Stimulated activated CD8-positive, alpha-beta memory T cell treated with anti-CD3 and anti-CD28 coated beads, Interleukin-15, amount 100 ng/mL, for 48 hours (primary cell): ENCODE data around the gene PLEKHA5.
"Not testable (repeated sequence)": the region's sequence is repeated elsewhere in the genome, so short reads cannot be mapped to it uniquely, and the experiment has no call there.

Experiments
- DNase-seq, 2 donors: peaks; one replicate each; pipeline ENCODE4 v3.0.0-alpha.2; 2020; ENCODE audit warnings: low read depth in 2 of 2

PLEKHA5 gene

GRCh38 chr12:19276767-19277166, 147.2 kb downstream of the PLEKHA5 start:
- no peak for DNase-seq

GRCh38 chr12:19277711-19278110, 148.2 kb downstream of the PLEKHA5 start:
- no peak for DNase-seq

- no peak for DNase-seq
These were observed 148.9 kb downstream of the PLEKHA5 start for GRCh38 chr12:19278407-19278806.

GRCh38 chr12:19282133-19282699, 152.7 kb downstream of the PLEKHA5 start:
- DNase-seq, result no peak

- DNase-seq, result no peak
These were observed 155.1 kb downstream of the PLEKHA5 start for GRCh38 chr12:19284658-19285057.

GRCh38 chr12:19285793-19286448, 156.4 kb downstream of the PLEKHA5 start:
- DNase-seq, result no peak

- DNase-seq, result no peak
These were observed 157.8 kb downstream of the PLEKHA5 start for GRCh38 chr12:19287302-19287701.

- DNase-seq, result no peak
These were observed 158.6 kb downstream of the PLEKHA5 start for GRCh38 chr12:19288161-19288560.

- no peak for DNase-seq
These were observed 159.2 kb downstream of the PLEKHA5 start for GRCh38 chr12:19288603-19289244.

- DNase-seq, result no peak
These were observed 169.5 kb downstream of the PLEKHA5 start for GRCh38 chr12:19298836-19299605.

GRCh38 chr12:19299765-19300164, 170.2 kb downstream of the PLEKHA5 start:
- no peak for DNase-seq

GRCh38 chr12:19301223-19301622, 171.7 kb downstream of the PLEKHA5 start:
- DNase-seq, result no peak

GRCh38 chr12:19301688-19302087, 172.2 kb downstream of the PLEKHA5 start:
- no peak for DNase-seq

GRCh38 chr12:19302100-19302640, 172.6 kb downstream of the PLEKHA5 start:
- no peak for DNase-seq

- DNase-seq, result no peak
These were observed 174.0 kb downstream of the PLEKHA5 start for GRCh38 chr12:19303496-19303895.

- no peak for DNase-seq
These were observed 174.7 kb downstream of the PLEKHA5 start for GRCh38 chr12:19304149-19304750.

GRCh38 chr12:19305621-19306020, 176.1 kb downstream of the PLEKHA5 start:
- DNase-seq, result not testable (repeated sequence)

- DNase-seq, result no peak
These were observed 176.8 kb downstream of the PLEKHA5 start for GRCh38 chr12:19306366-19306765.

- DNase-seq, result no peak
These were observed 177.9 kb downstream of the PLEKHA5 start for GRCh38 chr12:19307451-19307850.

GRCh38 chr12:19311165-19311564, 181.6 kb downstream of the PLEKHA5 start:
- DNase-seq, result no peak

- DNase-seq, result no peak
These were observed 183.1 kb downstream of the PLEKHA5 start for GRCh38 chr12:19312637-19313036.

GRCh38 chr12:19316425-19316824, 186.9 kb downstream of the PLEKHA5 start:
- DNase-seq, result no peak
